Measurements from ENCODE around the gene SPDYE4.

- no peak for TF ChIP-seq CTCF (IDR thresholded peaks at IDR 0.05)
- no peak for TF ChIP-seq RXRA (IDR thresholded peaks at IDR 0.05; ENCODE audit: borderline replicate concordance, low read depth)
- TF ChIP-seq RAD21 (IDR thresholded peaks at IDR 0.05; ENCODE audit: low read length): no peak
- TF ChIP-seq GABPA (IDR thresholded peaks at IDR 0.05; ENCODE audit: low read depth): no peak
- TF ChIP-seq POLR2AphosphoS5 (IDR thresholded peaks at IDR 0.05; ENCODE audit: low read depth, low read length): no peak
- no peak for TF ChIP-seq SIN3A (IDR thresholded peaks at IDR 0.05; ENCODE audit: borderline replicate concordance, low read depth, low read length)
- TF ChIP-seq YY1 (IDR thresholded peaks at IDR 0.05; ENCODE audit: low read depth): no peak
- no peak for TF ChIP-seq RCOR1 (IDR thresholded peaks at IDR 0.05; ENCODE audit: low read length)
- no peak for TF ChIP-seq EP300 (IDR thresholded peaks at IDR 0.05; ENCODE audit: borderline replicate concordance in 1 of 2, low read depth in 1 of 2, low read length in 1 of 2)
- TF ChIP-seq, protein P1, sequence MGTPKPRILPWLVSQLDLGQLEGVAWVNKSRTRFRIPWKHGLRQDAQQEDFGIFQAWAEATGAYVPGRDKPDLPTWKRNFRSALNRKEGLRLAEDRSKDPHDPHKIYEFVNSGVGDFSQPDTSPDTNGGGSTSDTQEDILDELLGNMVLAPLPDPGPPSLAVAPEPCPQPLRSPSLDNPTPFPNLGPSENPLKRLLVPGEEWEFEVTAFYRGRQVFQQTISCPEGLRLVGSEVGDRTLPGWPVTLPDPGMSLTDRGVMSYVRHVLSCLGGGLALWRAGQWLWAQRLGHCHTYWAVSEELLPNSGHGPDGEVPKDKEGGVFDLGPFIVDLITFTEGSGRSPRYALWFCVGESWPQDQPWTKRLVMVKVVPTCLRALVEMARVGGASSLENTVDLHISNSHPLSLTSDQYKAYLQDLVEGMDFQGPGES (IDR thresholded peaks at IDR 0.05; ENCODE audit: low read depth, low read length): no peak
- no peak for TF ChIP-seq NRF1 (IDR thresholded peaks at IDR 0.05; ENCODE audit: low read depth, low read length)
- no peak for TF ChIP-seq USF2 (IDR thresholded peaks at IDR 0.05; ENCODE audit: borderline replicate concordance, low read depth, low read length)
- TF ChIP-seq ELF1 (IDR thresholded peaks at IDR 0.05): no peak
- no peak for TF ChIP-seq RFX5 (IDR thresholded peaks at IDR 0.05; ENCODE audit: low read length)
These were observed 48.0 kb upstream of the SPDYE4 start for GRCh38 chr17:8806253-8806925.
